Measurements from ENCODE around the gene CGREF1.
"Not testable (repeated sequence)": the region's sequence is repeated elsewhere in the genome, so short reads cannot be mapped to it uniquely, and the experiment has no call there.

Gene CGREF1

GRCh38 chr2:27086090-27086723 is 32.7 kb downstream of the CGREF1 start:
- peak; percentile 94 for DNase-seq

DNA sequence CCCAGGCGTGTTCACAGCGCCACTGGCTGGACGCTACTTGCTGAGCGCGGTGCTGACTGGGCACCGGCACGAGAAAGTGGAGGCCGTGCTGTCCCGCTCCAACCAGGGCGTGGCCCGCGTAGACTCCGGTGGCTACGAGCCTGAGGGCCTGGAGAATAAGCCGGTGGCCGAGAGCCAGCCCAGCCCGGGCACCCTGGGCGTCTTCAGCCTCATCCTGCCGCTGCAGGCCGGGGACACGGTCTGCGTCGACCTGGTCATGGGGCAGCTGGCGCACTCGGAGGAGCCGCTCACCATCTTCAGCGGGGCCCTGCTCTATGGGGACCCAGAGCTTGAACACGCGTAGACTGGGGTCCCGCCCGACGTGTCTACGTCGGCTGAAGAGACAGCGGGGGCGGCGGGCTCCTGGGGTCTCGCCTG is 33.2 kb downstream of the CGREF1 start:
- DNase-seq, result peak; percentile 31

GRCh38 chr2:27085062-27085672 is 33.8 kb downstream of the CGREF1 start:
- DNase-seq, result no peak

GRCh38 chr2:27084297-27085061 is 34.4 kb downstream of the CGREF1 start:
- DNase-seq, result no peak

DNA sequence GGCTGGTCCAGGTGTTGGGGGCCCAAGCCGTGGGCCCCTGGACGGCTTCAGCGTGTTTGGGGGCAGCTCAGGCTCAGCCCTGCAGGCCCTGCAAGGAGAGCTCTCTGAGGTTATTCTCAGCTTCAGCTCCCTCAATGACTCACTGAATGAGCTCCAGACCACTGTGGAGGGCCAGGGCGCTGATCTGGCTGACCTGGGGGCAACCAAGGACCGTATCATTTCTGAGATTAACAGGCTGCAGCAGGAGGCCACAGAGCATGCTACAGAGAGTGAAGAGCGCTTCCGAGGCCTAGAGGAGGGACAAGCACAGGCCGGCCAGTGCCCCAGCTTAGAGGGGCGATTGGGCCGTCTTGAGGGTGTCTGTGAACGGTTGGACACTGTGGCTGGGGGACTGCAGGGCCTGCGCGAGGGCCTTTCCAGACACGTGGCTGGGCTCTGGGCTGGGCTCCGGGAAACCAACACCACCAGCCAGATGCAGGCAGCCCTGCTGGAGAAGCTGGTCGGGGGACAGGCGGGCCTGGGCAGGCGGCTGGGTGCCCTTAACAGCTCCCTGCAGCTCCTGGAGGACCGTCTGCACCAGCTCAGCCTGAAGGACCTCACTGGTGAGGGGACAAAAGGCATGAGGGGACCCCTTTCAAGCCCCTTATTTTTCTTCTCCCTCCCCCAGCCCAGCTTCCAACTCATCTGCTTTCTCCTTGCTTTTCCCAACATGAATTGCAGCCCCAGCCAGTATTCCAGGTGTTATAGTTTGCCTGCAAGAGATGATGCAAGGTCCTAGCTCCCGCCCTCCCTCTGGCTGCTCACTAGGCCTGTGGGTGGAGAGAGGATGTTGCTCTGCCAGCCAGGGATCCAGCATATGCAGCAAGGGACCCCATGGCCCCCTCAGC is 35.3 kb downstream of the CGREF1 start:
- no peak for DNase-seq

GRCh38 chr2:27082773-27083409 is 36.0 kb downstream of the CGREF1 start:
- no peak for DNase-seq

DNA sequence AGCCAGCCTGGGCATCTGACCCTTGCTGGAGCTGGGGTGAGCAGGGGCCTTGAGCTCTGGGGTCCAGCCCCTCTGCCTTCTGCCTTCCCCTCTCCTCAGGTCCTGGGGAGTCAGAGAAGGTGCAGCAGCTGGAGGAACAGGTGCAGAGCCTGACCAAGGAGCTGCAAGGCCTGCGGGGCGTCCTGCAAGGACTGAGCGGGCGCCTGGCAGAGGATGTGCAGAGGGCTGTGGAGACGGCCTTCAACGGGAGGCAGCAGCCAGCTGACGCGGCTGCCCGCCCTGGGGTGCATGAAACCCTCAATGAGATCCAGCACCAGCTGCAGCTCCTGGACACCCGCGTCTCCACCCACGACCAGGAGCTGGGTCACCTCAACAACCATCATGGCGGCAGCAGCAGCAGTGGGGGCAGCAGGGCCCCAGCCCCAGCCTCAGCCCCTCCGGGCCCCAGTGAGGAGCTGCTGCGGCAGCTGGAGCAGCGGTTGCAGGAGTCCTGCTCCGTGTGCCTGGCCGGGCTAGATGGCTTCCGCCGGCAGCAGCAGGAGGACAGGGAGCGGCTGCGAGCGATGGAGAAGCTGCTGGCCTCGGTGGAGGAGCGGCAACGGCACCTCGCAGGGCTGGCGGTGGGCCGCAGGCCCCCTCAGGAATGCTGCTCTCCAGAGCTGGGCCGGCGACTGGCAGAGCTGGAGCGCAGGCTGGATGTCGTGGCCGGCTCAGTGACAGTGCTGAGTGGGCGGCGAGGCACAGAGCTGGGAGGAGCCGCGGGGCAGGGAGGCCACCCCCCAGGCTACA is 36.8 kb downstream of the CGREF1 start:
- no peak for DNase-seq

- DNase-seq, result no peak
Measured at GRCh38 chr2:27080603-27080936, 38.4 kb downstream of the CGREF1 start.

GRCh38 chr2:27080140-27080469 is 38.8 kb downstream of the CGREF1 start:
- DNase-seq, result no peak

DNA sequence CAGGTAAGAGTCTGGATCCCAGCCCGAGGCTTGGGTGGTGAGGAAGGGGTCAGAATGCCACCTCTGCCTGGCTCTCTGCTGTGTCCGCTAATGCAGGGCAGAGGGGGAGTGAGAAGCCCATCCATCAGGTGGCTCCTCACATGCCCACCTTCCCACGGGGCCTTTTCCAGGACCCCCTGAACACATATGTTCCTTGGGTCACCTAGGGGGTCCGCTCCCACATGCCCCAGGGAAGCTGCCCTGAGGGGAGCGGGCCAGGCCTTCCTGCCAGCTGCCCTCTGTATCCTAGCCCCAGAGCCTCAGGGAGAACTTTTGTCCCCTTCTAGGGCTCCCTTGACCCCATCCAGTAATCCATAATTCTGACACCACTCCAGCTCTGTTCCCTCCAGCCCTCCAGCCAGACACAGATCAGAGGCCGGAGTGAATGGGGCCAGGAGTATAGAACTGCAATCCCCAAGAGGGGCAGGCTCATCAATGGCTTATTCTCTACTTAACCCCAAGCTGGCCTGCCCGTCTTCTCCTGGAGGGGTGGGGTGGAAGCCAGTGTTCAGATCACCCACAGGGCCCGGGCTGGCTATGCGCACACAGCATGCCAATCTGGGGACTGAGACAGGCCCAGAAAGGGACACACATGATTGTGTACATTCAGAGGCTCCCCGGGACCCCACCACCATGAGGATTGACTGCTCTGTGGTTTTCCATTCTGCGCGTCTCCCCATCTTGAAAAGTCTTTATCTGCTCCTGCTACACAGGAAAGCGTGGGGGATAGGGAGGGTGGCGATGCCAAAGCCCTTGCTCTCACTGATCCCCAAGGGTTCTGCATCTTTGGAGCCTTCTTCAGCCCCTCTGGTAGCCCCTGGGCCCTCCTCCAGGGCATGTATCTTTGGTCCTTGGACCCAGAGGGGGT is 39.4 kb downstream of the CGREF1 start:
- no peak for DNase-seq

GRCh38 chr2:27078267-27079194 is 40.4 kb downstream of the CGREF1 start, which contains the start of gene EMILIN1:
EMILIN1 (plus strand) TSS chr2:27078615; CDS start chr2:27079066, 451 bp downstream.
- no peak for DNase-seq

DNA sequence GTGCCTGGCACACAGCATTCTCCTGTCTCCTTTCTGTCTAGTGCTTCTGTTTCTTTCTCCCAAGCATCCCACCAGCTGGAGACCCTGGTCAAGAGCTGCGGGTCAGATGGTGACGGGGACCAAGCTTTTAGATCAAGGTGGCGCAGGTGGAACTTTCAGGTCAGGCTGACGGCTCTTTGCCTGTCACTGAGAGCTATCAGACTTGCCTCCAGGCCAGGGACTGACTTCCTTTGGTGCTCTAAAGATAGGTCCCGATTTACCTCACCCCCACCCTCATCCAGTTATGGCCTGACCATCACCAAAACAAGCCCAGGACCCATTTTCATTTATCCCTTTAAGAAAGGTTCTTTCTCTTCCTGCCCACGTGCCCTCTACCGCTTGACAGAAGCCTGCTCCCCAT is 41.7 kb downstream of the CGREF1 start:
- DNase-seq, result no peak

DNA sequence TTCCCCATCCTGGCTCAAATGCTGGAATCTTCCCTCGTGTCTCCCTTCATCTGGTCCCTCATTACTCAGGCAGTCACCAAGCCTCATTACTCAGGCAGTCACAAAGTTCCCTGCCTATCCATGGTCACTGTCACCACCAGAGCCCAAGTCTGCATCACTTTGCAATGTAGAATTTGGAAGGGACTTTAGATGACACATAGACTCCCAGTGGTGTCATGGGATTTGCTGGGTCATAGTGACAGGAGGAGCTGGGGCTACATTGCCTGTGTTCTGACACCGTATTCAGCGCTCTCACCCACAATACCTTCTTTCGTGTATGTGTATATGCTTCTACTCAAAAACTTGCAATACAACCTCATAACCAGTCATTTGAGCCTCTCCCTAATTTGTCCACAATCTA is 42.6 kb downstream of the CGREF1 start:
- DNase-seq, result no peak

DNA sequence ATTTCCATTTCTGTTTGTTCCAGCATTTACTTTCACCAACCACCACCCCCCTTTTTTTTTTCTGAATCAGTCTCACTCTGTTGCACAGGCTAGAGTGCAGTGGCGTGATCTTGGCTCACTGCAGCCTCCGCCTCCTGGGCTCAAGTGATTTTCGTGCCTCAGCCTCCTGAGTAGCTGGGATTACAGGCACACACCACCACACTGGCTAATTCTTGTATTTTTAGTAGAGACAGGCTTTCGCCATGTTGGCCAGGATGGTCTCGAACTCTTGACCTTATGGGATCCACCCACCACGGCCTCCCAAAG is 43.4 kb downstream of the CGREF1 start:
- not testable (repeated sequence) for DNase-seq

GRCh38 chr2:27074738-27075565 is 44.0 kb downstream of the CGREF1 start:
- DNase-seq, result peak; percentile 3

GRCh38 chr2:27073782-27074181 is 45.1 kb downstream of the CGREF1 start:
- DNase-seq, result no peak

DNA sequence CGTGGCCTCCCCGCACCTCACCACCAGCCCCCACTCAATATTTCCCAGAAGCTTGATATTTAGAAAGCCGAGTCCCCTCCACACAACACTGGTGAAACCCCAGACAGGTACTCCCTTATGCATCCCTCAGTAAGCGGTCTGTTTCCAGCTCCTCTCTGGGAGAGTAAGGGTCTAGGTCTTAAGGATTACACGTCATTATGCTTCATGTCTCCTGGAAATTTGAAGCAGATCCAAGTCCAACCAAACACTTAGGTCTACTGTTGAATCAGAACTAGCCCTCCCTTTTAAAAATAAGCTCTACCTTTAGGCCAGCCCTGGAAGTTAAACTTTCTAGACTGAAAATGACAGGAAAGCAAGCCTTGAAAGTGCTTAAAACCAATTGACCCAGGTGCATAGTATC is 46.0 kb downstream of the CGREF1 start:
- DNase-seq, result no peak

- DNase-seq, result no peak
Measured at GRCh38 chr2:27071990-27072830, 46.7 kb downstream of the CGREF1 start.

All from stimulated activated naive CD4-positive, alpha-beta T cell treated with Interleukin-2 at 50 U/mL for 16 hours (primary cell).